SK-N-SH (cell line): ENCODE data around the gene IL18RAP. TPM values are rescaled to one million over a fixed set of nuclear protein-coding genes. Genes with fewer than 3 reads are reported as not detected.

Experiments
- CTCF ChIA-PET: fragments of 300-600, 350-600 bp; formaldehyde crosslinking; extraction: SDS; loops from one replicate; lab custom pipeline; 2021; lab: Yijun Ruan, JAX
- POLR2A ChIA-PET: fragments of 350-600 bp; sonication (Branson Sonifier 250); formaldehyde crosslinking; extraction: SDS; loops from one replicate; lab custom pipeline; 2020; ENCODE audit warnings: antibody characterized with exemption, inconsistent platforms; lab: Yijun Ruan, JAX
- DNase-seq: peaks from one replicate; pipeline ENCODE4 v3.0.0; 2012
- H2AFZ ChIP-seq: fragments of 200-600 bp; sonication (generic); 2 replicates; pipeline ENCODE4 v1.8.1; 2016; ENCODE audit warnings: antibody characterized with exemption, mild to moderate bottlenecking, low read depth
- H3F3A ChIP-seq: fragments of 200-600 bp; sonication (generic); replicated peaks from 2 replicates; pipeline ENCODE3; 2016; ENCODE audit warnings: antibody characterized with exemption, mild to moderate bottlenecking; ENCODE audit not compliant: insufficient read depth
- H3K27ac ChIP-seq, 2 experiments: fragments of 200-500 bp in 1 of 2; fragments of 200-600 bp in 1 of 2; sonication (Bioruptor generic) in 1 of 2; sonication (generic), shearing (Covaris generic) in 1 of 2; 2 replicates each; pipeline versions ENCODE4 v1.5.1 to v1.6.1; 2014 to 2016; ENCODE audit warnings: low read depth in 2 of 2, inconsistent platforms in 1 of 2, low read length in 1 of 2, mild to moderate bottlenecking in 1 of 2, mixed read lengths in 1 of 2
- H3K27me3 ChIP-seq: fragments of 200-600 bp; sonication (generic), shearing (Covaris generic); 2 replicates; pipeline ENCODE4 v1.6.1; 2016; ENCODE audit warnings: mixed run types; ENCODE audit not compliant: insufficient read depth
- H3K36me3 ChIP-seq, 2 experiments: fragments of 200-500 bp in 1 of 2; fragments of 200-600 bp in 1 of 2; sonication (Bioruptor generic) in 1 of 2; sonication (generic) in 1 of 2; replicated peaks in 1 of 2; 2 replicates each; pipeline versions ENCODE3 to v1.5.1; 2014 to 2016; ENCODE audit warnings: low read length in 1 of 2, mild to moderate bottlenecking in 1 of 2; ENCODE audit not compliant: insufficient read depth in 2 of 2, control insufficient read depth in 1 of 2
- H3K4me1 ChIP-seq, 2 experiments: fragments of 200-500 bp in 1 of 2; fragments of 200-600 bp in 1 of 2; sonication (Bioruptor generic) in 1 of 2; sonication (generic), shearing (Covaris generic) in 1 of 2; 2 replicates each; pipeline versions ENCODE4 v1.5.1 to v1.6.1; 2014 to 2016; ENCODE audit warnings: low read depth in 1 of 2, low read length in 1 of 2, mixed run types in 1 of 2; ENCODE audit not compliant: insufficient read depth in 2 of 2, control insufficient read depth in 1 of 2
- H3K4me2 ChIP-seq: fragments of 200-600 bp; sonication (generic), shearing (Covaris generic); 2 replicates; pipeline ENCODE4 v1.6.1; 2017; ENCODE audit warnings: mixed run types
- H3K4me3 ChIP-seq, 2 experiments: fragments of 200-500 bp in 1 of 2; fragments of 200-600 bp in 1 of 2; sonication (Bioruptor generic) in 1 of 2; sonication (generic), shearing (Covaris generic) in 1 of 2; 2 replicates each; pipeline versions ENCODE4 v1.5.1 to v1.8.1; 2014 to 2016; ENCODE audit warnings: low read depth in 2 of 2, inconsistent platforms in 1 of 2, low read length in 1 of 2, mild to moderate bottlenecking in 1 of 2, mixed read lengths in 1 of 2, moderate library complexity in 1 of 2
- H3K79me2 ChIP-seq: fragments of 200-600 bp; sonication (generic); 2 replicates; pipeline ENCODE4 v1.8.1; 2017; ENCODE audit warnings: mild to moderate bottlenecking; ENCODE audit not compliant: insufficient read depth
- H3K9ac ChIP-seq: fragments of 200-600 bp; sonication (generic); 2 replicates; pipeline ENCODE4 v1.6.1; 2017; ENCODE audit warnings: mixed run types
- H3K9me2 ChIP-seq: fragments of 200-600 bp; sonication (generic); 2 replicates; pipeline ENCODE4 v1.6.1; 2017; ENCODE audit warnings: mixed run types
- H3K9me3 ChIP-seq: fragments of 200-600 bp; sonication (generic); 2 replicates; pipeline ENCODE4 v1.6.1; 2017; ENCODE audit warnings: mixed run types, mild to moderate bottlenecking, moderate library complexity
- H4K20me1 ChIP-seq: fragments of 200-600 bp; sonication (generic); 2 replicates; pipeline ENCODE4 v1.6.1; 2017; ENCODE audit warnings: mild to moderate bottlenecking, mixed run types; ENCODE audit not compliant: insufficient read depth
- ELF1 ChIP-seq: IDR thresholded peaks from 2 replicates; pipeline ENCODE4 v1.4.0; 2012
- EZH2phosphoT487 ChIP-seq: fragments of 200-600 bp; sonication (generic); IDR thresholded peaks from 2 replicates; pipeline ENCODE4 v1.6.1; 2017; ENCODE audit warnings: low read depth, mixed run types, mild to moderate bottlenecking, antibody characterized with exemption, moderate library complexity, borderline replicate concordance
- GATA2 ChIP-seq: sonication (generic); formaldehyde crosslinking; IDR thresholded peaks from 2 replicates; pipeline ENCODE4 v1.5.0; 2020; ENCODE audit warnings: mild to moderate bottlenecking, missing genetic modification reagents
- MAX ChIP-seq: IDR thresholded peaks from 2 replicates; pipeline ENCODE4 v1.4.0; 2012; ENCODE audit warnings: low read depth
- MXI1 ChIP-seq: IDR thresholded peaks from 2 replicates; pipeline ENCODE4 v1.6.1; 2012; ENCODE audit warnings: mild to moderate bottlenecking, low read depth, low read length, improper control_type of control experiment
- PBX3 ChIP-seq: IDR thresholded peaks from 2 replicates; pipeline ENCODE4; 2012
- RCOR1 ChIP-seq: fragments of 150-350 bp; IDR thresholded peaks from 2 replicates; pipeline ENCODE4 v1.6.1; 2017; ENCODE audit warnings: antibody characterized with exemption, low read length
- RXRA ChIP-seq: IDR thresholded peaks from 2 replicates; pipeline ENCODE4 v1.4.0; 2012; ENCODE audit warnings: low read depth, mild to moderate bottlenecking, borderline replicate concordance
- SMC3 ChIP-seq: IDR thresholded peaks from 2 replicates; pipeline ENCODE4 v1.6.1; 2012; ENCODE audit warnings: low read depth, low read length, improper control_type of control experiment
- TEAD4 ChIP-seq: IDR thresholded peaks from 2 replicates; pipeline ENCODE4 v1.4.0; 2012; ENCODE audit warnings: mild to moderate bottlenecking, borderline replicate concordance; ENCODE audit not compliant: insufficient read depth
- WGBS: methylation state at CpG from one replicate; pipeline ENCODE4 v1.1.6; 2017; ENCODE audit warnings: low lambda C conversion rate; 5-methylcytosine and 5-hydroxymethylcytosine counted together
- polyA plus RNA-seq, 3 experiments: library from polyadenylated mRNA; depleted of rRNA; stranded (reverse); fragments of >200 nt; gene quantifications; 2 replicates each; pipeline ENCODE4 v1.2.3, GENCODE V29; 2012
- TF ChIP-seq, protein P1 (sequence below): IDR thresholded peaks from 2 replicates; pipeline ENCODE4 v1.4.0; 2012; ENCODE audit warnings: low read depth, borderline replicate concordance

Gene IL18RAP
- polyA plus RNA-seq, 1 of the 3 experiments (the other 2 are of a cell fraction) = not detected

GRCh38 chr2:102433973-102434654 is 11.2 kb downstream of the IL18RAP start:
- ChIA-PET POLR2A (no interaction called here), CTCF (interaction anchor here (1.5 to 2.1 kb wide), 2 partner anchors 15 to 17 kb away, joined by 3 to 5 read pairs; no protein-coding TSS in a partner anchor)
- no peaks in the 10 kb centered on the region for H3K36me3 ChIP-seq
- WGBS = 0% methylated on average over 4 of the region's 4 CpGs
- H3K4me1 ChIP-seq = no peaks in the 10 kb centered on the region
- H3K9me3 ChIP-seq = no peaks in the 10 kb centered on the region
- no peaks in the 10 kb centered on the region for H3K9me2 ChIP-seq
- no peaks in the 10 kb centered on the region for H3K79me2 ChIP-seq
- peaks cover 7% of the 10 kb centered on the region for H3K27me3 ChIP-seq
- H4K20me1 ChIP-seq = no peaks in the 10 kb centered on the region
- no peak overlapping the region for H3K4me2 ChIP-seq
- no peak for TF ChIP-seq RCOR1
- no peak for TF ChIP-seq GATA2
- TF ChIP-seq TEAD4 = no peak
- no peak for TF ChIP-seq ELF1
- TF ChIP-seq EZH2phosphoT487 = no peak
- no peak for TF ChIP-seq MXI1
- TF ChIP-seq MAX = no peak
- TF ChIP-seq SMC3 = no peak
- TF ChIP-seq RXRA = no peak
- H3K9ac ChIP-seq = no peak overlapping the region
- no peak overlapping the region for H2AFZ ChIP-seq
- no peaks in the 10 kb centered on the region for H3F3A ChIP-seq
- no peak overlapping the region for H3K27ac ChIP-seq
- no peak for DNase-seq
- no peak overlapping the region for H3K4me3 ChIP-seq

- no peak overlapping the region for H3K4me3 ChIP-seq
- H3K4me2 ChIP-seq = no peak overlapping the region
- no peaks in the 10 kb centered on the region for H3K4me1 ChIP-seq
- 3% methylated on average over 2 of the region's 2 CpGs for WGBS
- H3K79me2 ChIP-seq = no peaks in the 10 kb centered on the region
- H3K9me3 ChIP-seq = no peaks in the 10 kb centered on the region
- H3K27me3 ChIP-seq = peaks cover 10% of the 10 kb centered on the region
- no peak for TF ChIP-seq PBX3
- TF ChIP-seq, protein P1, sequence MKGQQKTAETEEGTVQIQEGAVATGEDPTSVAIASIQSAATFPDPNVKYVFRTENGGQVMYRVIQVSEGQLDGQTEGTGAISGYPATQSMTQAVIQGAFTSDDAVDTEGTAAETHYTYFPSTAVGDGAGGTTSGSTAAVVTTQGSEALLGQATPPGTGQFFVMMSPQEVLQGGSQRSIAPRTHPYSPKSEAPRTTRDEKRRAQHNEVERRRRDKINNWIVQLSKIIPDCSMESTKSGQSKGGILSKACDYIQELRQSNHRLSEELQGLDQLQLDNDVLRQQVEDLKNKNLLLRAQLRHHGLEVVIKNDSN = no peak
- H2AFZ ChIP-seq = no peak overlapping the region
- ChIA-PET CTCF (interaction anchor here (1.5 to 2.1 kb wide), 2 partner anchors 15 to 16 kb away, joined by 3 to 5 read pairs; no protein-coding TSS in a partner anchor), POLR2A (no interaction called here)
- no peak overlapping the region for H3K27ac ChIP-seq
- no peaks in the 10 kb centered on the region for H3K36me3 ChIP-seq
- no peak overlapping the region for H3K9ac ChIP-seq
- no peak for DNase-seq
- H3F3A ChIP-seq = no peaks in the 10 kb centered on the region
- no peaks in the 10 kb centered on the region for H3K9me2 ChIP-seq
- H4K20me1 ChIP-seq = no peaks in the 10 kb centered on the region
Measured at GRCh38 chr2:102434655-102435381, 11.9 kb downstream of the IL18RAP start.
